Amygdala (tissue), 56 donors: Measurements from ENCODE around the gene PRR5L.

Experiments
- DNase-seq, 56 donors: peaks; one replicate each; lab custom pipeline; 2025; lab: John Stamatoyannopoulos, UW

The PRR5L gene

GRCh38 chr11:36394056-36394455, 98.0 kb downstream of the PRR5L start:
- DNase-seq: no peak

- no peak for DNase-seq
Measured at GRCh38 chr11:36394926-36395325, 98.8 kb downstream of the PRR5L start.

- no peak for DNase-seq
Measured at GRCh38 chr11:36395978-36396736, 100.1 kb downstream of the PRR5L start.

GRCh38 chr11:36398231-36398953, 102.3 kb downstream of the PRR5L start:
- peak in 43 of 56 donors; percentile 12 to 76 (median 34) for DNase-seq

GRCh38 chr11:36399236-36399635, 103.1 kb downstream of the PRR5L start:
- no peak for DNase-seq

GRCh38 chr11:36399745-36400144, 103.7 kb downstream of the PRR5L start:
- no peak for DNase-seq

- no peak for DNase-seq
Measured at GRCh38 chr11:36400766-36401455, 104.8 kb downstream of the PRR5L start.

GRCh38 chr11:36402568-36403170, 106.6 kb downstream of the PRR5L start:
- no peak for DNase-seq

- no peak for DNase-seq
Measured at GRCh38 chr11:36403661-36404060, 107.6 kb downstream of the PRR5L start.

GRCh38 chr11:36404831-36405230, 108.7 kb downstream of the PRR5L start:
- no peak for DNase-seq

GRCh38 chr11:36405585-36406367, 109.7 kb downstream of the PRR5L start:
- DNase-seq: no peak

GRCh38 chr11:36407356-36407755, 111.3 kb downstream of the PRR5L start:
- no peak for DNase-seq

GRCh38 chr11:36408498-36409136, 112.5 kb downstream of the PRR5L start:
- DNase-seq: no peak

GRCh38 chr11:36409152-36409816, 113.2 kb downstream of the PRR5L start:
- DNase-seq: no peak

- peak in 2 of 56 donors; percentile 18 to 39 for DNase-seq
Measured at GRCh38 chr11:36411202-36411640, 115.1 kb downstream of the PRR5L start.

- DNase-seq: no peak
Measured at GRCh38 chr11:36412781-36413383, 116.8 kb downstream of the PRR5L start.

GRCh38 chr11:36417154-36417553, 121.1 kb downstream of the PRR5L start:
- no peak for DNase-seq

- DNase-seq: no peak
Measured at GRCh38 chr11:36419791-36420424, 123.8 kb downstream of the PRR5L start.
